ENCODE results near the gene GLA.
A peak's percentile ranks its signal among the peaks of the same experiment; 100 is the strongest.

Gene GLA

DNA sequence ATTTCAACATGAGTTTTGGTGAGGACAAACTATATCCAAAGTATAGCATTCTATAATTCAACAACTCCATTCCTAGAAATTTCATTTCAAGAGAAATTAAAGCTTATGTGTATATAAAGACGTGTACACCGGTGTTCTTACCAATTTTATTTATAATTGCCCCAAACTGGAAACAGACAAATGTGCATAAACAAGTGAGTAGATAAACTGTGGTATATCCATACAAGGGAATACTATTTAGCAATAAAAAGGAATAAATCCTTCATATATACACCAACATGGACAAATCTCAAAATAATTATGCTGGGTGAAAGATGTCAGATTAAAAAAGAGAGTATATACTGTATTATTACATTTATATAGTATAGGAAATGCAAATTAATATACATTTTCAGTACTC is 20.2 kb upstream of the GLA start:
- H4K8ac ChIP-seq (ENCODE audit: low read depth, low read length), result no peak overlapping the region
- no peak overlapping the region for H3K4me2 ChIP-seq (ENCODE audit: insufficient read depth, low read length, poor library complexity, severe bottlenecking)
- H3K14ac ChIP-seq (ENCODE audit: low read length), result no peak overlapping the region
- H2AFZ ChIP-seq (ENCODE audit: low read length), result no peak overlapping the region
- H2BK120ac ChIP-seq (ENCODE audit: low read depth, low read length), result no peak overlapping the region
- peaks cover 0 to 10% of the 10 kb centered on the region in 2 donors for H3K9me3 ChIP-seq (replicated peaks in 1 of 2; ENCODE audit: control insufficient read depth in 2 of 2, insufficient read depth in 1 of 2, low read depth in 1 of 2, low read length in 2 of 2)
- no peak overlapping the region for H3K9ac ChIP-seq (ENCODE audit: low read depth, low read length, poor library complexity)
- H3K18ac ChIP-seq (ENCODE audit: low read length), result no peak overlapping the region
- H3K27ac ChIP-seq (replicated peaks; ENCODE audit: low read length), result no peak overlapping the region
- no peak overlapping the region for H2BK5ac ChIP-seq (ENCODE audit: low read length)
- WGBS, 2 donors (ENCODE audit: extremely low coverage in 2 of 2, insufficient read length in 2 of 2, insufficient replicate concordance in 1 of 2), result no CpG with 5 or more reads among the region's 2 CpGs
- no peaks in the 10 kb centered on the region for H3K79me1 ChIP-seq (ENCODE audit: low read depth, low read length)
- no peak overlapping the region for H4K91ac ChIP-seq (ENCODE audit: low read depth, low read length, poor library complexity)
- H3K4me3 ChIP-seq (ENCODE audit: low read length in 2 of 2), result no peak overlapping the region
- H3K4me1 ChIP-seq (ENCODE audit: control insufficient read depth in 2 of 2, insufficient read depth in 1 of 2, low read depth in 1 of 2, low read length in 2 of 2), result no peaks in the 10 kb centered on the region
- no peaks in the 10 kb centered on the region for H3K27me3 ChIP-seq (ENCODE audit: control insufficient read depth in 3 of 3, insufficient read depth in 3 of 3, low read depth in 1 of 3, low read length in 3 of 3)
- no peak overlapping the region for H2BK12ac ChIP-seq (ENCODE audit: low read length)
- DNase-seq (ENCODE audit: low spot score), result no peak
- no peak overlapping the region for H3K4ac ChIP-seq (ENCODE audit: low read length)
- H3K23ac ChIP-seq (ENCODE audit: low read depth, low read length, poor library complexity), result no peak overlapping the region
- no peak overlapping the region for H2BK15ac ChIP-seq (ENCODE audit: low read length)
- no peak overlapping the region for H2AK5ac ChIP-seq (ENCODE audit: low read depth, low read length)
- H3K36me3 ChIP-seq (replicated peaks in 1 of 2; ENCODE audit: control insufficient read depth in 2 of 2, insufficient read depth in 2 of 2, low read length in 2 of 2), result no peaks in the 10 kb centered on the region

DNA sequence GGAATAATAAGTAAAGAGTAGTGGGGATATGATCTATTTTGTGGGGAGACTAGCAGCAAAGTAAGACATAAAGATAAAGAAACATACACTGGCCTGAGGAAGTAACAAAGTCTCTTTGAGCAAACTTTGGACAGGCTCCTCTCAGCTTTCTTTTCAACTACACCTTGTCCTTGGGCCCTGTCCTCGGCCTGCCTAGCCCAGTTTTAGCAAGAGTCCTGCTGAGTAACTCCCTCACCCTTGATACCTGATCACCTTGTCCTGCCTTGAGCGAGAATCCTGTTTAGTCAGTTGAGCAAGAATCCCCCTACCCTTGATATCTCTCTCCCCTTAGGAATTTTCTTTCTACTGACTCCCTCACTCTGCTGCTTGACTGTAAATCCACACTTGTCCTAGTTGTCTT is 11.8 kb upstream of the GLA start:
- Histone ChIP-seq H3K4me1 (ENCODE audit: control insufficient read depth in 2 of 2, insufficient read depth in 1 of 2, low read depth in 1 of 2, low read length in 2 of 2) (peaks cover 0 to 6% of the 10 kb centered on the region in 2 donors), H3K23ac (ENCODE audit: low read depth, low read length, poor library complexity) (no peak overlapping the region), H3K9me3 (replicated peaks in 1 of 2; ENCODE audit: control insufficient read depth in 2 of 2, insufficient read depth in 1 of 2, low read depth in 1 of 2, low read length in 2 of 2) (no peaks in the 10 kb centered on the region), H3K36me3 (replicated peaks in 1 of 2; ENCODE audit: control insufficient read depth in 2 of 2, insufficient read depth in 2 of 2, low read length in 2 of 2) (peaks cover 0 to 2% of the 10 kb centered on the region in 2 donors), H2AK5ac (ENCODE audit: low read depth, low read length) (no peak overlapping the region), H3K9ac (ENCODE audit: low read depth, low read length, poor library complexity) (no peak overlapping the region), H3K4me2 (ENCODE audit: insufficient read depth, low read length, poor library complexity, severe bottlenecking) (no peak overlapping the region), H3K4ac (ENCODE audit: low read length) (no peak overlapping the region), H2AFZ (ENCODE audit: low read length) (no peak overlapping the region), H2BK120ac (ENCODE audit: low read depth, low read length) (no peak overlapping the region), H2BK5ac (ENCODE audit: low read length) (no peak overlapping the region), H3K4me3 (ENCODE audit: low read length in 2 of 2) (no peak overlapping the region), H3K18ac (ENCODE audit: low read length) (no peak overlapping the region), H4K91ac (ENCODE audit: low read depth, low read length, poor library complexity) (no peak overlapping the region), H3K27me3 (ENCODE audit: control insufficient read depth in 3 of 3, insufficient read depth in 3 of 3, low read depth in 1 of 3, low read length in 3 of 3) (peaks cover 0 to 3% (median 0%) of the 10 kb centered on the region in 3 experiments), H3K14ac (ENCODE audit: low read length) (no peak overlapping the region), H3K27ac (replicated peaks; ENCODE audit: low read length) (no peak overlapping the region), H4K8ac (ENCODE audit: low read depth, low read length) (no peak overlapping the region), H3K79me1 (ENCODE audit: low read depth, low read length) (peaks cover 1% of the 10 kb centered on the region), H2BK15ac (ENCODE audit: low read length) (no peak overlapping the region), H2BK12ac (ENCODE audit: low read length) (no peak overlapping the region)
- no peak for DNase-seq (ENCODE audit: low spot score)
- no CpG with 5 or more reads among the region's 2 CpGs for WGBS, 2 donors (ENCODE audit: extremely low coverage in 2 of 2, insufficient read length in 2 of 2, insufficient replicate concordance in 1 of 2)

DNA sequence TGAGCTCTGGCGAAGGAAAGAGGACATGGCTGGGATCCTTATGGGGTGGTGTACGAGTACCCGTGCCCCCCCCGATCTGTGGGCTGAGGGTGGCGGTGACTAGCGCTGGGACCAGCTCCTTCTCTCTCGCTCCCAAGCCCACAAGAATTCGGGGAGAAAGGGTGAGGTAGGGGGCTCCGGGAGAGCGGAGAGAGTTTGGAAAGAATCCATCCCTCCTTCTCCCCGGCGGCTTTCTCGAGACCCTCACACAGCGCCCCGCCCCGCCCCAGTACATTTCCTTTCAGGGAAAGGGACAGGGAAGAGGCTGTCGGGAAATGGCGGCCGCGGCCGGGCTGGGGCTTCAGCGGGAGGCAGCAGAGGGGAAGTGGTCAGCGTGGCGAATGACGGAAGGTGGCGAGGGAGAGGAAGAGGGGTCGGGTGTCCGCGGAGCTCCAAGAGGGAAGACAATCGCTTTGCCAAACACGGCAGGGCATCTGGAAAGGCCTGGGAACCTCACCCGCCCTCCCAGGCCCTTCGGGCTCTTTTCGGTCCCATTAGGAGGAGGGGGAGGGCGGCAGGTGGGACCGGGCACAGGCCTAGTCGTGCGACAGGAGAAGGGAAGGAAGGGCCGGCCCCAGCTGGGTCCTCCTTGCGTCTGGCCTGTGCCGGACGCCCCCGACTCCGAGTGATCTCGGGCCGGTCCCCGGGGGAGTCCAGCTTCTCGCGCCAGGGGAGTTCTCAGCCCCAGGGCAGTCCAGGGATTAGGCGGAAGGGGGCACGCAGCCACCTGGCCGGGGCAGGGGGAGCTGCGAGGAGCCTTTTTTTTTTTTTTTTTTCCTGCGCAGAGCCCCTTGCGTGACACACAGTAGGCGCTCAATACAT is 10.5 kb upstream of the GLA start:
- Histone ChIP-seq H4K8ac (ENCODE audit: low read depth, low read length) (no peak overlapping the region), H3K9me3 (replicated peaks in 1 of 2; ENCODE audit: control insufficient read depth in 2 of 2, insufficient read depth in 1 of 2, low read depth in 1 of 2, low read length in 2 of 2) (no peaks in the 10 kb centered on the region), H3K4me2 (ENCODE audit: insufficient read depth, low read length, poor library complexity, severe bottlenecking) (peak overlapping the region; percentile 45), H3K4ac (ENCODE audit: low read length) (no peak overlapping the region), H3K4me1 (ENCODE audit: control insufficient read depth in 2 of 2, insufficient read depth in 1 of 2, low read depth in 1 of 2, low read length in 2 of 2) (peaks cover 0 to 6% of the 10 kb centered on the region in 2 donors), H2BK5ac (ENCODE audit: low read length) (peak overlapping the region; percentile 13), H3K9ac (ENCODE audit: low read depth, low read length, poor library complexity) (peak overlapping the region; percentile 86), H3K27me3 (ENCODE audit: control insufficient read depth in 3 of 3, insufficient read depth in 3 of 3, low read depth in 1 of 3, low read length in 3 of 3) (peaks cover 0 to 3% (median 0%) of the 10 kb centered on the region in 3 experiments), H2AFZ (ENCODE audit: low read length) (peak overlapping the region; percentile 73), H2AK5ac (ENCODE audit: low read depth, low read length) (no peak overlapping the region), H2BK120ac (ENCODE audit: low read depth, low read length) (no peak overlapping the region), H3K23ac (ENCODE audit: low read depth, low read length, poor library complexity) (no peak overlapping the region), H4K91ac (ENCODE audit: low read depth, low read length, poor library complexity) (no peak overlapping the region), H3K27ac (replicated peaks; ENCODE audit: low read length) (peak overlapping the region; percentile 82), H3K36me3 (replicated peaks in 1 of 2; ENCODE audit: control insufficient read depth in 2 of 2, insufficient read depth in 2 of 2, low read length in 2 of 2) (peaks cover 0 to 14% of the 10 kb centered on the region in 2 donors), H2BK12ac (ENCODE audit: low read length) (no peak overlapping the region), H2BK15ac (ENCODE audit: low read length) (no peak overlapping the region), H3K18ac (ENCODE audit: low read length) (peak overlapping the region; percentile 94), H3K4me3 (ENCODE audit: low read length in 2 of 2) (peak overlapping the region; percentile 41 to 79), H3K79me1 (ENCODE audit: low read depth, low read length) (peaks cover 1% of the 10 kb centered on the region), H3K14ac (ENCODE audit: low read length) (no peak overlapping the region)
- WGBS, 2 donors (ENCODE audit: extremely low coverage in 2 of 2, insufficient read length in 2 of 2, insufficient replicate concordance in 1 of 2), result no CpG with 5 or more reads among the region's 56 CpGs
- DNase-seq (ENCODE audit: low spot score), result peak; percentile 59

DNA sequence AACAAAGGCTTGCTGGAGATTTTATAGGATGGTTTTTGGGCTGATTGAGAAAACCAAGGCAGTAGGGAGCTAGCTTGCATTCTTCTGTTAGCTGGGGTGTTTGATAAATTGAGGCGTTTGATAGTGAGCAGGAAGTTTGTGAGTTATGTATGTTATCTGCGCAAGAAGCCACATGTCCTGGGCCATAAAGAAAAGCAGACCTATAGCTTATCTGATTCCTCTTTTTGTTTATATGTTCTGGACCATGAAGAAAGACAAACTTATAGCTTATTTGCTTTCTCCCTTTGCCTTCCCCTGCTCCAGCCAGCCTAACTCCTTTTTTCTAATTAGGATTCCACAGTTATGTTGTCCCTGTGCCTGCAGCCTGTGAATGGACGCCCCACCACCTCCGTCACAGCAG is 9.5 kb upstream of the GLA start:
- no peak overlapping the region for H2BK5ac ChIP-seq (ENCODE audit: low read length)
- no peak overlapping the region for H2AFZ ChIP-seq (ENCODE audit: low read length)
- DNase-seq (ENCODE audit: low spot score), result no peak
- no peak overlapping the region for H3K27ac ChIP-seq (replicated peaks; ENCODE audit: low read length)
- H3K14ac ChIP-seq (ENCODE audit: low read length), result no peak overlapping the region
- peaks cover 1% of the 10 kb centered on the region for H3K79me1 ChIP-seq (ENCODE audit: low read depth, low read length)
- H3K9ac ChIP-seq (ENCODE audit: low read depth, low read length, poor library complexity), result no peak overlapping the region
- H2BK12ac ChIP-seq (ENCODE audit: low read length), result no peak overlapping the region
- no peak overlapping the region for H3K4ac ChIP-seq (ENCODE audit: low read length)
- no CpG with 5 or more reads among the region's 4 CpGs for WGBS, 2 donors (ENCODE audit: extremely low coverage in 2 of 2, insufficient read length in 2 of 2, insufficient replicate concordance in 1 of 2)
- no peak overlapping the region for H2BK120ac ChIP-seq (ENCODE audit: low read depth, low read length)
- H3K4me2 ChIP-seq (ENCODE audit: insufficient read depth, low read length, poor library complexity, severe bottlenecking), result no peak overlapping the region
- no peak overlapping the region for H3K23ac ChIP-seq (ENCODE audit: low read depth, low read length, poor library complexity)
- no peak overlapping the region for H2BK15ac ChIP-seq (ENCODE audit: low read length)
- peaks cover 7 to 25% of the 10 kb centered on the region in 2 donors for H3K36me3 ChIP-seq (replicated peaks in 1 of 2; ENCODE audit: control insufficient read depth in 2 of 2, insufficient read depth in 2 of 2, low read length in 2 of 2)
- no peak overlapping the region for H2AK5ac ChIP-seq (ENCODE audit: low read depth, low read length)
- H3K4me1 ChIP-seq (ENCODE audit: control insufficient read depth in 2 of 2, insufficient read depth in 1 of 2, low read depth in 1 of 2, low read length in 2 of 2), result peaks cover 0 to 6% of the 10 kb centered on the region in 2 donors
- no peak overlapping the region for H4K91ac ChIP-seq (ENCODE audit: low read depth, low read length, poor library complexity)
- no peak overlapping the region for H3K4me3 ChIP-seq (ENCODE audit: low read length in 2 of 2)
- peaks cover 0 to 3% (median 0%) of the 10 kb centered on the region in 3 experiments for H3K27me3 ChIP-seq (ENCODE audit: control insufficient read depth in 3 of 3, insufficient read depth in 3 of 3, low read depth in 1 of 3, low read length in 3 of 3)
- no peaks in the 10 kb centered on the region for H3K9me3 ChIP-seq (replicated peaks in 1 of 2; ENCODE audit: control insufficient read depth in 2 of 2, insufficient read depth in 1 of 2, low read depth in 1 of 2, low read length in 2 of 2)
- no peak overlapping the region for H3K18ac ChIP-seq (ENCODE audit: low read length)
- no peak overlapping the region for H4K8ac ChIP-seq (ENCODE audit: low read depth, low read length)
